ENCODE data around the gene MPRIP.
A peak's percentile ranks its signal among the peaks of the same experiment; 100 is the strongest.
"Not testable (repeated sequence)": the region's sequence is repeated elsewhere in the genome, so short reads cannot be mapped to it uniquely, and the experiment has no call there.

MPRIP gene, protein sequence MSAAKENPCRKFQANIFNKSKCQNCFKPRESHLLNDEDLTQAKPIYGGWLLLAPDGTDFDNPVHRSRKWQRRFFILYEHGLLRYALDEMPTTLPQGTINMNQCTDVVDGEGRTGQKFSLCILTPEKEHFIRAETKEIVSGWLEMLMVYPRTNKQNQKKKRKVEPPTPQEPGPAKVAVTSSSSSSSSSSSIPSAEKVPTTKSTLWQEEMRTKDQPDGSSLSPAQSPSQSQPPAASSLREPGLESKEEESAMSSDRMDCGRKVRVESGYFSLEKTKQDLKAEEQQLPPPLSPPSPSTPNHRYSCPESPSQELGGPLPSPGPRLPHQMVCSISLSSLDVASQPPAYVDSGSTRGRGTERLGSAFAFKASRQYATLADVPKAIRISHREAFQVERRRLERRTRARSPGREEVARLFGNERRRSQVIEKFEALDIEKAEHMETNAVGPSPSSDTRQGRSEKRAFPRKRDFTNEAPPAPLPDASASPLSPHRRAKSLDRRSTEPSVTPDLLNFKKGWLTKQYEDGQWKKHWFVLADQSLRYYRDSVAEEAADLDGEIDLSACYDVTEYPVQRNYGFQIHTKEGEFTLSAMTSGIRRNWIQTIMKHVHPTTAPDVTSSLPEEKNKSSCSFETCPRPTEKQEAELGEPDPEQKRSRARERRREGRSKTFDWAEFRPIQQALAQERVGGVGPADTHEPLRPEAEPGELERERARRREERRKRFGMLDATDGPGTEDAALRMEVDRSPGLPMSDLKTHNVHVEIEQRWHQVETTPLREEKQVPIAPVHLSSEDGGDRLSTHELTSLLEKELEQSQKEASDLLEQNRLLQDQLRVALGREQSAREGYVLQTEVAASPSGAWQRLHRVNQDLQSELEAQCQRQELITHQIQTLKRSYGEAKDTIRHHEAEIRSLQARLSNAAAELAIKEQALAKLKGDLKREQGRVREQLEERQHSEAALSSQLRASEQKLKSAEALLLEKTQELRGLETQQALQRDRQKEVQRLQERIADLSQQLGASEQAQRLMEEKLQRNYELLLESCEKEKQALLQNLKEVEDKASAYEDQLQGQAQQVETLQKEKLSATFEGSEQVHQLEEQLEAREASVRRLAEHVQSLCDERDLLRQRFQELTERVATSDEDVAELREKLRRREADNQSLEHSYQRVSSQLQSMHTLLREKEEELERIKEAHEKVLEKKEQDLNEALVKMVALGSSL (N-terminal part only)

DNA sequence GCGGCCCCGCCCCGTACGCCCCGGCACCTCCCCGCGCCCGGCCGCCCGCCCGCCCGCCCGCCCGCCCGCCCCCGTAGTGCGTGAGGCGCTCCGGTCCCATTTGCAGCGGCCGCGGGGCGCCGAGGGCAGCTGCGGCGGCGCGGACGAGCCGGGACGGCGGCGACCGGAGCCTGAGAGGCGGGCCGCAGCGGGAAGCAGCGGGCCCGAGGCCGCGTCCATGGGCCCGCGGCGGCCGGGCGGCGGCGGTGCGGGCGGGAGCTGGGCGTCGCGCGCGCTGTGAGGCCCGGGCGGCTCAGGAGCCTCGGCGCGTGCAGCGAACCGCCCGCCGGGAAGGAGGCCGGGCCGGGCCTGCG is at the start of gene MPRIP:
MPRIP (plus strand) TSS at position 74 of the 353 bp plus-strand sequence. CDS start 392 bp downstream, outside the sequence.
- DNase-seq = no peak

DNA sequence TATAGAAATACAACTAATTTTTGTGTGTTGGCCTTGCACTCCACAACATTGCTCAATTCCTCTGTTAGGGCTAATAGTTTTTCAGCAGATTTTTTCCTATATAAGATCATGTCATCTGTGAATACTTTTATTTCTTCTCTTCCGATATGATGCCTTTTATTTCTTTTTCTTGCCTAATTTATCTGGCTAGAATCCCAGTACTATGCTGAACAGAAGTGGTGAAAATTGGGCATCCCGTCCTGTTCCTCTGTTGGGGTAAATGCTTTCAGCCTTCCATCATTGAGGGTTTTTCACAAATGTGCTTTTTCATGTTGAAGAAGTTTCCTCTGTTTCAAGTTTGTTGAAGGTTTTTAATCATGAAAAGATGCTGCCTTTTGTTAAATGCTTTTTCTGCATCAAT is 47.6 kb upstream of the MPRIP start:
- no peak for DNase-seq

DNA sequence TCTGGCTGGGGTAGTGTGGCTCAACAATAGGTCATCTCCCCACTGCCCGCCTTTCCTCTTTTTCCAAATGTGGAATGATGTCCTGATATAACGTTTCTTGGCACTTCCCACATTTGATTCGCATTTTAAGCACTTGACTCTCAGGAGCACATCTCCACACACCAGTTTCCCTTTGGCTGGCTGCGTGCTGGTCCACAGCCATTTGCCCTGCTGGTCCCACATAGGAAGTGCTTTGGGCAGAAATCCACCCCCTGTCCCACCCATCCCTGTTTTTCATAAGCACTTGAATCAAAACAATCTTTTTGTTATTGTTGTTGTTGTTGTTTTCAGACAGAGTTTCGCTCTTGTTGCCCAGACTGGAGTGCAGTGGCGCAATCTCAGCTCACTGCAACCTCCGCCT is 46.3 kb upstream of the MPRIP start:
- no peak for DNase-seq

DNA sequence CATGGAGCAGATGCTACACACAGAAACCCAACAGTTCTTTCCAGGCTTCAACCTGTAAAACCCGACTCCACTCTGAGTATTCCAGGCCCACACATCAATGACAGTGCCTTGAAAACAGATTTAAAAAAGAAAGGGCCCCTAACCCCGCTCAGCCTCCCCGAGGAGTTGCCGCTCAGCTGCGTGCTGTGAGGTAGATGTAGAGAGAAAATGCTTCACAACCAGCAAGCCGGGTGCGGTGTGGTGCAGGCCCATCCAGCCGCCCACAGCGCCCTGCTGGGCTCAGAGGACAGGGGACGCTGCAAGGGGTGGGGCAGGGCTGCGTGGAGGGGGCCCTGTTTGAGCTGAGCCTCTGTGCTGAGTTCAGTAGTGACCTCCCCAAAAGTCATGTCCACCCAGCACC is 45.5 kb upstream of the MPRIP start:
- DNase-seq = not testable (repeated sequence)

DNA sequence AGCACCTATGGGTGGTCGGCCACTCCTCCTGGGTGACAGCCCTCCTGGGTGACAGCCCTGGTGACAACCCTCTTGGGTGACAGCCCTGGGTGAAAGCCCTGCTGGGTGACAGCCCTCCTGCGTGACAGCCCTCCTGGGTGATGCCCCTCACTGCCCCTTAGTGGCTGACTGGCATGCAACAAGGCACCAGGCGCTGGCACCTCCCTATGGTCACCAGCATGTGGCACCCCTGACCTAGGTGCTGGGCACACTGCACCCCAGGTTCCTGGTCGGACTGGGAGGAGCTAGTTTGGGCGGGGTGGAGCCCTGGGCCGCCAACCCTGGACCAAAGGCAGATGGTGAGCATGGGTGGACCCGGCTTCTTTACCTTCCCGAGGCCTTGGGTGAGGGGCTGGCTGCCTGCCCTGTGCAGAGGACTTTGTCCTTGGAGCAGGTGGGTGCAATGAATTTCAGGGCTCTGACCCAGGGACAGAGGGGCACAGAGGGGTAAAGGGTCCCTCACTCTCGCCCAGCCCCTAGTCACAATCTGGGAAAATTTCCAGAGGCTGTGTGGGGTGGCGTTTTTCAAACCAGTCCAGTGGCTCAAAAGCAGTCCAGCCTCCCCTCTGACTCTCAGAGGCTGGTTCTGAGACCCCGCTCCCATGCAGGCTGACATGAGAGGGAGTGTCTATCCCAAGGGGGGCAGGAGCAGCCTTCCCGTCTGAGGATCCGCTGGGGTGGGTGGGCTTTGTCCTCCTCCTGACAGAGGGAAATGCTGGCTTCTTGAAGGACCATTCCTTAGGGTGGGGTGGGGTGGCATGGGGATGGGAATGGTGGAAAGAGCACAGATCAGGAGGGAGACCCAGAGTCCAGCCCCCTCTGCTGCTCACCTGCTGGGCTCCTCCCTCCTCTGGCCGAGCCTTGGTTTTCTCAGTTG is 44.5 kb upstream of the MPRIP start:
- DNase-seq = no peak

DNA sequence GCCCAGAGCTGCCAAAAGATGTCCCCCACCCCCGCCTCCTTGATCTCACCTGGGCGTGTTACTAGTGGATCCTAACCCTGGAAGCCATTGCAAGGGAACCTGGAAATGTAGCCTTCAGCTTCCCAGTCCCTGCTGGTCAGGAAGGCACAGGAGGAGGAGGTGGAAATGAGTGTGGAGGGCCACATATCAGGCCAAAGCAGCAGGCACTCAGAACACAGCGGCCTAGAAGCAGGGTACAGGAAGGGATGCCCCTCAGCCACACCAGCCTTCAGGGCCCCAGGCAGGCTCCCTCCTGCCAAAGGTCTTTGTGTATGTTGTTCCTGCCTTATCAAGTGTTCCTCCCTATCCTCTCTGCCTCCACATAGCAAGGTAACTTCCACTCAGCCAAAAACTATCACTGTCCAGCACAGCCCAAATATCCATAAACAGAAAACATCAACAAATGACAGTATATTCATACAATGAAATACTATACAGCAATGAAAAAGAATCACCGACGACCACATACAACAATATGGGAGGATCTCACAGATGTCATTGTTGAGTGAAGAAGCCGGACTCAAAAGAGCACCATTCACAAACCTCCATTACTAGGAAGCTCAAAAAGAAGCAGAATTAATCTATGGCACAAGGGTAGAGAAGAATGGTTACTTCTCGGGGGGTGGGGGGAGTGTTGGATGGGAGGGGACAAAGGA is 42.2 kb upstream of the MPRIP start:
- DNase-seq = no peak

DNA sequence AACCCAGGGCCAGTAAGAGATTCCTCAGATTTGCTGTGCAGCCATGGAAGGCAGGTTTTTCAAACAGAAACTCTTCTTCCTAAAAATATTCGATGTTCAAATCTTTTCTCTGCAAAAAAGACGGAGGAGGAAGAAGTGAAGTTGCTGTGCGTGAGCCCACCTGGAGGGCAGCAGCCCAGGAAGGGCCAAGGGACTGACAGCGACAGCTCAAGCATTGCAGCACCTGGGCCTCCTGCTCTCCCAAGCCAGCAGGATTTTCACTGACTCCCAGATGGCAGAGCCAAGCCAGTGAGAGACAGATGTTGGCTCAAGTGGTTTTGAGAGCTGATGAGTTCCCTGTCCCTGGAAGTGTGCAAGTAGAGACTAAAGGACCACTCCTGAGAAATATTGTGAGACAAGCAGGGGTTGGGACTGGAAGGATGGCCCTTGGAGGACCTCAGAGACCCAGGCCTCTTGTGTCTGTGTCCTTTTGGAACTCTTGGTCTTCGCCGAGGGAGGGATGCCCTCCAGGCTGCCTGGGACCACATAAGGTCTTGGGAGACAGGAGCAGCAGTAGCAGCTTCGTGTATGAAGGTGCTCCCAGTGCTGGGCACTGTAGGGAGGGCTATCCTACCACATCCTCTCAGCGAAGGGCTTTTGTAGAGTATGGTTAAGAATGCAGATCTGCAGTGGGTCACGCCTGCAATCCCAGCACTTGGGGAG is 41.0 kb upstream of the MPRIP start:
- DNase-seq = no peak

DNA sequence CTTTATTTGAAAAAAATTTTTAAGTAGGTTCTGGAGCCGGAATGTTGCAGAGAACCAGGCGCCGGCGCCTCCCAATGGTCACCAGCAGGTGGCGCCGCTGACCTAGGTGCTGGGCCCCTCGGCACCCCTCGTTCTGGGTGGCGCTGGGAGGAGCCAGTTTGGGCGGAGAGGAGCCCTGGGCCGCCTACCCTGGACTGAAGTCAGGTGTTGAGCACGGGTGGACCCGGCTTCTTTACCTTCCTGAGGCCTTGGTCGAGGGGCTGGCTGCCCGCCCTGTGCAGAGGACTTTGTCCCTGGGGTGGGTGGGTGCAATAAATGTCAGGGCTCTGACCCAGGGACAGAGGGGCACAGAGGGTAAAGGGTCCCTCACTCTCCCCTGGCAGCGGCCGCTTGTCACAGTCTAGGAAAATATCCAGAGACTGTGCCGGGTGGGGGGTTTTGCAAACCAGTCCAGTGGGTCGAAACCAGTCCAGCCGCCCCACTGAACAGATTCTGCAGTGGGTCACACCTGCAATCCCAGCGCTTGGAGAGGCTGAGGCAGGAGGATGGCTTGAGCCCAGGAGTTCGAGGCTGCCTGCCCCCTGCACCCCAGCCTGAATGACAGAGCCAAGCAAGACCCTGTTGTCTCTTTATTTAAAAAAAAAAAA is 40.3 kb upstream of the MPRIP start:
- DNase-seq = peak in 1 of 2 experiments; percentile 75

DNA sequence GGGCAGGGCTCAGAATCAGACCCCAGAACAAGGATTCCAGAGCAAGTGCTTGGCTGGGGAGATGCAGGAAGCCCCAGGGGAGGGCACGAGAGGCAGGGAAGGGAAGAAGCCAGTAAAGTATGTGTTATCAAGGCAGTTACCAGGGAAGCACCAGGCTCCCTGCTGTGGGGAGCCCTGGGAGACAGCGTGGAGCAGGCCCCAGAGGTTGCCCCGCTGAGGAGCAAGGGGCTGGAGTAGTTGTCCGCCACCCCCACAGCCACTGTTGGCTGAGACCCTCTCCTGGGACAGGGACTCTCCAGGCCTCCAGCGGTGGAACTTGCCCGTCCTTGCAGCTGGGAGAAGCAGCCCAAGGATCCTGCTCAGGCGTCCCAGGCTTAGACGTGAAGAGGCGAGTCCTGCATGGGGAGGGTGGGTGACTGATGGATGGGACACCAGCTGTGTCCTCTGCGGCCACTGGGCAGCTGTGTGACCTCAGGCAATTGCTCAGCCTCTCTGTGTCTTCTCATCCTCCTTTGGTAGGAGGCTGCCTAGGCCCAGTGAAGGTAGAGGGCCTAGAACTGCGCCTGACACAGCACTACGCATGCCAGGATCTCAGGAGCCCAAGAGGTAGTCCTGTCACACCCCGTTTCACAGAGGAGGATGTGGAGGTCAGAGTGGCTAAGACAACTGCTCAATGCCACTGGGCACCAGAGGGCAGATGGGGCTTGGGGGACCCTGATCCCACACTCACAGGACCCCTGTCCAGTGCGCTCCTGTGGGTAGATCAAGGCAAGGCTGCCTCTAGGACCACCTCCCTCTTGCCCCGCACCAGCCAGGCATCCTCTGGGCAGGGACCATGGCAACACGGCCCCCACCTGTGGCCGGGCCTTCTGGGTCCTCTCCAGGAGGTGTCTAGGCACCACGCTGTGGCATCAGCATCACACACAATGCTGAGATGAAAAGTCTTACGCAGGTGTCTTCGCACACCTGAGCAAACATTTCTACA is 39.2 kb upstream of the MPRIP start:
- DNase-seq = not testable (repeated sequence)

DNA sequence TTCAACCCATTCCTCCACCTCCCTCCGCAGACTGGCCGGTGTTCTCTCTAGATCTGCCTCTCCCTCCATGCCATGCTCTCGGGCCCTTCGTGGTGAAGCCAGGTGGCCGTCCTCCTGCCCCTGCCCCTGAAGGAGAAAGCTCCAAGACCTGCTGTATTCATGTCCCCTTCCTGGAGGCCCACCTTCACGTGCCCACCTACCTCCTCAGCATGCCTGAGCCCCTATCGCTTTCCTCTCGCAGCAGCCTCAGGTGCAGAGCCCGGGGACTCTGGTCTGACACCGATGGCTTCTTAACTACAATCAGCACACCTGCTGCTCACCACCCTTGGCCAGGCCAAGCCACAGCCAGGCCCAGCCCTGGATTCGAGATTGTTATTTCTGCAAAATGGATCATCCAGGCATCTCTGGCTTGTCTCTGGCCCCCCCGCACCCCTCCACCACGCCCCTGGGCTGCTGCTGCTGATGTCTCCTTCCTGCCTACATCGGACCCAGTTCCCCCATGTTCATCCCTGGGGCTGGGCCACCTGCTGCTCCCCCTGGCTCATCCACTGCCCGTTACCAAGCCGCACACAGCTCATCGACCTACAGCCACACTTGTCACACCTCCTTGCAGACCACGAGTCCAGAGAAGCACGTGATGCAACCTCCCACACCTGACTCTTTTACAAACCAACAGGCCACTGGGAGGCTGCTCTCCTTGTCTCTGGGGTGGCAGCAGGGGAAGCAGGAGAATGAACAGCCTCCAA is 37.8 kb upstream of the MPRIP start:
- no peak for DNase-seq

DNA sequence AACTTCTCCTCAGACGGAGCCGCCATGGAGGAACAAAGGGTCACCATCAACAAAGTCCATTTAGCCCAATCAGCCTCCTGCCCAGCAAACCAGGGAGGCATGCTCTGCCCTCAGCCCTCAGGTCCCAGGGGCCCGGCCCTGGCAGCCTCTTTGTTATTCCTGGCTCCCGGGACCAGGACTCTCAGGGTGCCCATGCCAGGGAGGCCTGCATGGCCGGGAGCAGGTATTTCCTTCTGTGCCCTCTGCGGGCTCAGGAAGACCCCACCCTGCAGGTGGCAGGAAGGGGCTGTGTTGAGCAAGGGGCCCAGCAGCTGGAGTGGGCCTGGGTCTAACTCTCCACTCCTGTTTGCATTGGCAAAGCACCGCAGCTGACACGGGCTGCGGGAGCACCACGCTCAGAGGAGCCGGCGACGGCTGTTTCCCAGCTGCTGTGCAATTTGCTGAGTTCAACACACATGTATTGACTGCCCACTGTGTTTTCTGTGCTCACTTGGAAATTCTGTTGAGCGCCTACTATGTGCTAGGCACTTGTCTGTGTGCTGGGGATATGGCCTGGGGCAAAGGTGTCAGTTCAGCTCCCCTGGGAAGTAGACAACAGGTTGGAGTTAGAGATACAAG is 37.2 kb upstream of the MPRIP start:
- DNase-seq = not testable (repeated sequence)

DNA sequence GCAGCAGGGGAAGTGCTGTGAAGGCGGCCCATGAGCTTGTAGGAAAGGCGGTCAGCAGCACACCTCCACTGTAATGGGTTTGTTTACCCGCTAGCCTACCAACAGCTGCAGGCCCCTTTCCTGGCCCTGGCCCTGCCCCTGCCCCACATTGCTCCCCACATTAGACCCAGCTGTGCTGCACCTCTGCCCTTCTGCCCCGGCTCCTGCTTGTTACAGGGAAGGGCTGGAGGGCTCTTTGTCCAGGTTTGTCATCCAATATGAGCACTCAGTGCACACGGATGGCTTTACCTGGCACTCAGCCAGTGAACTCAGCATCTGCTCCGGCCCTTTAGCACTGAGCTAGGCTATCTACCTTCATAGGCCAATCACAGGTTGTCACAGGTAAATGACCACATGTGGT is 34.4 kb upstream of the MPRIP start:
- DNase-seq = not testable (repeated sequence)

DNA sequence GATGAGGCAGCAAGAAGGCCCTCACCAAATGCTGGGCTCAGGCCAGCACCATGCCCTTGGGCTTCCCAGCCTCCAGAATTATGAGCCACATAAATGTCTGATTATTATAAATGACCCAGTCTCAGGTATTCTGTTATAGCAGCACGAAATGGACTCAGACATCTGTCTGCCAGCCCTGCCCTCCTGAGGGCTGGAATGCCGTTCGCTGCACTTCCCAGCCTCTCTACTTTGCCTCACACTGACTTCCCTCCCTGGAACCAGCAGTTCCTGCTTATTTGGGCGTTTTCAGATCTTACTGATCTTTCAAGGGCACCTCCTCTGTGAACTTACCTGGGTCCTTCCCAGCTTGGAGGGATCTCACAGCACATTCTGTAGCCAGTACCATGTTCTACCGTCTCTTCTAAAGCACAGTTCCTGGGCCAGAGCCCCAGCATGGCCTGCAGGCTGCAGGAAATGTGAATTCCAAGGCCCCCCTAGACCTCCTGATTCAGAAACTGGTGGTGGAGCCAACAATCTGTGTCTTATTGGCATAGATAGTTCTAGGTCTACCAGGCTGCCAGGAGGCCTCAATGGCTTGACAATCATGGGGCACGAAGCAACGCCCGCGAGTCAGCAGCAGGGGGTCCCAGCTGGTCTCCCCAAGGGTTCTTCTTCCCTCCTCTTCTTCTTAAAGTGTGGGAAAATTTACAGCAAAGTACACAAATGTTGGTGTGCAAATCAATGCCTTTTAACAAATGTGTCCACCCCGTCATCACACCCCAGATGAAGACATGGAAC is 33.4 kb upstream of the MPRIP start:
- not testable (repeated sequence) for DNase-seq

DNA sequence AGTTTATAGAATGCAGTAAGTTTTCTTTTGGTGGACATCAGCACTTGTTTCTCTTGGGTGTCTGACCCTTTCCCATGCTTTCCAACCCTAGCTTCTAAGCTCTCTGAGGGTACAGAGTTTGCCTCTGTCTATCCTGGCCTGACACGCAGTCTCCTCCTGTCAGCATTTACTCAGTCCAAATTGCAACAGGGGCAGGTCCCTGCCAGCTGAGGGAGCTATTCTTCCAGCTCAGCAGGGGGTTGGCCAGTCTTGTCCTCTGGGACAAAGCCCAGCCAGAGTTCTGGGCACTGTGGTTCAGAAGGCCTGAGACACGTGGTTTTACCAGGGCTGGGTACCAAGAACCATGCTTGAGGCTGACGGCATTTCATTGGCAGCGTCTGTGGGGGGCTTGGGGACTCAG is 32.3 kb upstream of the MPRIP start:
- not testable (repeated sequence) for DNase-seq

DNA sequence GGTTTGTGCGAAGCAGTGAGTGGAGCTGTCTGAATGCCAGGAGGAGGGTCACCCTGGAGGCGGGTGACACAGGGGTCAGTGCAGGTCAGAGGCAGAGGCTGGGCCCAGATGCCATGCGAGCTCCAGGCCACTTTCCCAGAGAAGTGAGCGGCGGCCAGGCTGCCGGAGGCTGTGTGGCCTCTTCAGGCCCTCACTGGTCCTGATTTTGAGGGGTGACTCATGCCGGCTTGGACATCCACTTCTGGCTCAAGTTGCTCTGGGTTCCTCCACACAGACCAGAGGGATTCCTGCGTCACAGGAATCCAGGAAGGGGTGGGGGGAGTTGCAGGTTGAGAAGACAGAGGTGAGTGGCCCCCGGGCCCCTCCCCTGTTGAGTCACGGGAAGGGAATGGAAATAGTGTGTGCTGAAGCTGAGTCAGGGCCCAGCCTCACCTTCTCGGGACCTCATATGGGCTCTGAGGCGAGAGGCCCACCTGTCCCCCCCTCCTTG is 31.7 kb upstream of the MPRIP start:
- DNase-seq = not testable (repeated sequence)

DNA sequence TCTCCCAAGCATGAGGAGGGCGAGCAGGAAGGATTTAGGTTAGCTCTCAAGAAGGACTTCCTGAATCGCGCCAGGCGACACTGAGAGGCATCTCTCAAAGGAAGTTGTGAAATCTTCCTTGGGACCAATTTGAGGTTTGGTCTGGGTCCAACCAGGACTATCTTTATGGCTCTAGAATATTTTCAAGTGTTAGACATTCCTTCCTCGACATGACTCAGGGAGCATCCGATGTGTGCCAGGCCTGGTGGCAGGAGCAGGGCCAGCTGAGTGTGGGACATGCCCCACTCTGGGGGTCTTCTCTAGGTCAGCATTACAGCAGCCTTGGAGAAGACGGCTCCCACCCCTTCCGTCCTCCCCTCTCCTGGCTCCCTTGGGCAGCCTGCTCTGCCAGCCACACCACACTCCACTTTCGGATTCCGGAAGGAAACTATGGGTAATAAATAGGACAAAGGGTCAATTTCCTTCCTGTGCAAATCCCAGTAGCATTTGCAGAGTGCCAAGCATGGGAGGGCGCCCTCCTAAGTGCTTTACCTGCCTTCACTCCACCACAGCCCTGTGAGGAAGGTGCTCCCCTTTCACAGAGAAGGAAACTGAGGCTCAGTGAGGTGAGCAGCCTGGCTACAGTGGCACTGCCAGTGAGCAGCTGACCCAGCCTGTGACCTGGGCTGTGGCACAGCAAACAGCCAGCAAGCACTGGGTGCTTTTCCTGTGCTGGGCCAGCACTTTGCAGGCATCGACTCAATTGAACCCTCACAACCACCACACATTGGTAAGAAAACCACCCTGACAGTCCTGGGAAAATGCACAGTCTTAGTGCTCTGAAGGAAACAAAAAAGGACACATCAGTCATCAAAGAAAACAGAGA is 31.0 kb upstream of the MPRIP start:
- not testable (repeated sequence) for DNase-seq

Data from NCI-H446 (cell line).